Testis (tissue), 2 donors: ENCODE results near the gene TYR.
"Not testable (repeated sequence)": the region's sequence is repeated elsewhere in the genome, so short reads cannot be mapped to it uniquely, and the experiment has no call there.

ENCODE experiments used
- POLR2A ChIP-seq: fragments of 450-650 bp; IDR thresholded peaks from one replicate; pipeline ENCODE4 v1.6.1; 2017; ENCODE audit warnings: antibody characterized with exemption, mild to moderate bottlenecking, moderate library complexity
- TF ChIP-seq, protein P1 (sequence below), 3 experiments: fragments of 450-650 bp in 2 of 3; fragments of 200-600 bp in 1 of 3; sonication (generic) in 1 of 3; IDR thresholded peaks; one replicate each; pipeline ENCODE4 v1.5.1; 2016 to 2019; ENCODE audit warnings: antibody characterized with exemption in 3 of 3, mild to moderate bottlenecking in 2 of 3, moderate library complexity in 1 of 3

DNA sequence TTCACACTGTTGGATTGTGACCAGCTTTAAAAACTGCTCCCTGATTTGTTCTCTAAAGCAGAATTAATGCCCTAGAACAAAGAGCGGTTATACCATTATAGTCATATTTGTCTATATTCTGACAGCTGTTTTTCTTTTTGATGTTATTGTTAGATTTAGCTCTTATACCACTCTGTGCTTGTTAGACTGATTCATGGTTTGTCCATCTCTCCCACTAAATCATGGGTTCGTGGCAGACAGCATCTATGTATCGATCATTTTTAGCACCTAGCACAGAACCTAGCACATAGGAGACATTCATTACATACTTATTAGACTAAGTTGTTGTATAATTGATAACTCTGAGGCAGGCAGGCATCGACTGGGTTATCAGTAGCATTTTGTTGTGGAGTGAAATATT, 69.3 kb downstream of the TYR start:
- TF ChIP-seq, protein P1, sequence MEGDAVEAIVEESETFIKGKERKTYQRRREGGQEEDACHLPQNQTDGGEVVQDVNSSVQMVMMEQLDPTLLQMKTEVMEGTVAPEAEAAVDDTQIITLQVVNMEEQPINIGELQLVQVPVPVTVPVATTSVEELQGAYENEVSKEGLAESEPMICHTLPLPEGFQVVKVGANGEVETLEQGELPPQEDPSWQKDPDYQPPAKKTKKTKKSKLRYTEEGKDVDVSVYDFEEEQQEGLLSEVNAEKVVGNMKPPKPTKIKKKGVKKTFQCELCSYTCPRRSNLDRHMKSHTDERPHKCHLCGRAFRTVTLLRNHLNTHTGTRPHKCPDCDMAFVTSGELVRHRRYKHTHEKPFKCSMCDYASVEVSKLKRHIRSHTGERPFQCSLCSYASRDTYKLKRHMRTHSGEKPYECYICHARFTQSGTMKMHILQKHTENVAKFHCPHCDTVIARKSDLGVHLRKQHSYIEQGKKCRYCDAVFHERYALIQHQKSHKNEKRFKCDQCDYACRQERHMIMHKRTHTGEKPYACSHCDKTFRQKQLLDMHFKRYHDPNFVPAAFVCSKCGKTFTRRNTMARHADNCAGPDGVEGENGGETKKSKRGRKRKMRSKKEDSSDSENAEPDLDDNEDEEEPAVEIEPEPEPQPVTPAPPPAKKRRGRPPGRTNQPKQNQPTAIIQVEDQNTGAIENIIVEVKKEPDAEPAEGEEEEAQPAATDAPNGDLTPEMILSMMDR (IDR thresholded peaks at IDR 0.05) = not testable (repeated sequence)
- not testable (repeated sequence) for TF ChIP-seq POLR2A
